ENCODE results near the gene SYNE3.

- TF ChIP-seq GABPA (IDR thresholded peaks at IDR 0.05 in 1 of 2, conservative IDR thresholded peaks at IDR 0.05 in 1 of 2): no peak
- no peak for TF ChIP-seq RAD21 (IDR thresholded peaks at IDR 0.05)
- TF ChIP-seq TAF1 (conservative IDR thresholded peaks at IDR 0.05): no peak
- no peak for TF ChIP-seq YY1 (IDR thresholded peaks at IDR 0.05)
- TF ChIP-seq CTCF (IDR thresholded peaks at IDR 0.05; ENCODE audit: low read depth, low read length, missing input control): no peak
- no peak for TF ChIP-seq MAX (IDR thresholded peaks at IDR 0.05)
These were observed 6.1 kb upstream of the SYNE3 start for GRCh38 chr14:95522556-95522955.

All from liver (tissue), 3 donors.